Panc1 (cell line): Measurements from ENCODE around the gene BTBD2. TPM values are rescaled to one million over a fixed set of nuclear protein-coding genes. Genes with fewer than 3 reads are reported as not detected.

Experiments used
- ATAC-seq: fragments of 200-7000 bp; cut with Tn5 transposase; 2 replicates; pipeline ENCODE4 v1.9.1; 2020; ENCODE audit warnings: mild to moderate bottlenecking, moderate library complexity
- BruUV-seq: library from RNA; stranded (reverse); fragments of 400-500 nt; replicated peaks from 2 replicates; lab custom pipeline; 2021; lab: Mats Ljungman, UMichigan
- CTCF ChIA-PET: fragments of 300-600 bp; sonication (Branson Sonifier 250); formaldehyde crosslinking; loops from one replicate; lab custom pipeline; 2022; ENCODE audit warnings: antibody characterized with exemption; lab: Charles Lee
- POLR2A ChIA-PET: fragments of 300-600 bp; sonication (Branson Sonifier 250); formaldehyde crosslinking; loops from one replicate; lab custom pipeline; 2022; ENCODE audit warnings: antibody characterized with exemption; lab: Charles Lee
- DNase-seq: peaks from one replicate; pipeline ENCODE4 v3.0.0-alpha.2; 2010; ENCODE audit warnings: low read depth, low spot score
- H3K27ac ChIP-seq: 2 replicates; pipeline ENCODE4 v1.5.1; 2011; ENCODE audit warnings: mild to moderate bottlenecking, low read length, inconsistent platforms
- H3K27me3 ChIP-seq: fragments of 200-500 bp; sonication (Bioruptor generic); 2 replicates; pipeline ENCODE4 v1.6.0; 2014; ENCODE audit warnings: low read length, inconsistent platforms; ENCODE audit not compliant: control insufficient read depth, insufficient read depth
- H3K36me3 ChIP-seq: fragments of 200-500 bp; sonication (Bioruptor generic); 2 replicates; pipeline ENCODE4 v1.5.1; 2014; ENCODE audit warnings: inconsistent platforms, mild to moderate bottlenecking, low read length, moderate library complexity; ENCODE audit not compliant: control insufficient read depth, insufficient read depth
- H3K4me1 ChIP-seq: 2 replicates; pipeline ENCODE4 v1.5.1; 2011; ENCODE audit warnings: inconsistent platforms, mild to moderate bottlenecking, low read length, moderate library complexity; ENCODE audit not compliant: control insufficient read depth, insufficient read depth
- H3K4me3 ChIP-seq, 2 experiments: 2 replicates each; pipeline ENCODE4 v1.5.1; 2011 to 2012; ENCODE audit warnings: low read depth in 2 of 2, low read length in 2 of 2, mild to moderate bottlenecking in 2 of 2, inconsistent platforms in 1 of 2, moderate library complexity in 1 of 2
- H3K9me3 ChIP-seq: fragments of 200-500 bp; sonication (Bioruptor generic); 2 replicates; pipeline ENCODE4 v1.5.1; 2014; ENCODE audit warnings: low read depth, mild to moderate bottlenecking, inconsistent platforms, low read length, moderate library complexity; ENCODE audit not compliant: control insufficient read depth, insufficient read depth
- CTCF ChIP-seq: fragments of 450-650 bp; IDR thresholded peaks from 2 replicates; pipeline ENCODE4 v1.5.1; 2017; ENCODE audit warnings: mild to moderate bottlenecking
- POLR2AphosphoS5 ChIP-seq: IDR thresholded peaks from 2 replicates; pipeline ENCODE4 v1.6.1; 2012; ENCODE audit warnings: mild to moderate bottlenecking, low read depth, low read length, moderate library complexity
- SIN3A ChIP-seq: IDR thresholded peaks from 2 replicates; pipeline ENCODE4 v1.6.1; 2012; ENCODE audit warnings: low read depth, mild to moderate bottlenecking, low read length, moderate library complexity, borderline replicate concordance; ENCODE audit not compliant: insufficient read depth
- TCF7L2 ChIP-seq: IDR thresholded peaks from 2 replicates; pipeline ENCODE4 v1.6.1; 2011; ENCODE audit warnings: mild to moderate bottlenecking, low read depth, low read length, inconsistent platforms
- in situ Hi-C: cut with HindIII; loops from 2 replicates; pipeline ENCODE4 v1.10.0; 2016; ENCODE audit warnings: low sequenced_read_pairs, low pct_unique_long_range_greater_than_20kb
- intact Hi-C: fragments of 100-400 bp; cut with micrococcal nuclease; formaldehyde crosslinking; loops from one replicate; pipeline ENCODE4 v1.10.0; 2022; ENCODE audit not compliant: unreplicated experiment
- total RNA-seq: library from RNA; stranded (reverse); gene quantifications from one replicate; pipeline ENCODE4 v1.2.1, GENCODE V29; 2021; ENCODE audit not compliant: unreplicated experiment
- TF ChIP-seq, protein P1 (sequence below), 2 experiments: IDR thresholded peaks; 2 replicates each; pipeline ENCODE4 v1.6.1; 2011 to 2012; ENCODE audit warnings: low read depth in 2 of 2, control low read depth in 1 of 2, low read length in 1 of 2, mild to moderate bottlenecking in 1 of 2, moderate library complexity in 1 of 2; ENCODE audit not compliant: insufficient read depth in 1 of 2

Gene BTBD2
- total RNA-seq, 1 experiment from 2014 or later: 59.6 TPM

DNA sequence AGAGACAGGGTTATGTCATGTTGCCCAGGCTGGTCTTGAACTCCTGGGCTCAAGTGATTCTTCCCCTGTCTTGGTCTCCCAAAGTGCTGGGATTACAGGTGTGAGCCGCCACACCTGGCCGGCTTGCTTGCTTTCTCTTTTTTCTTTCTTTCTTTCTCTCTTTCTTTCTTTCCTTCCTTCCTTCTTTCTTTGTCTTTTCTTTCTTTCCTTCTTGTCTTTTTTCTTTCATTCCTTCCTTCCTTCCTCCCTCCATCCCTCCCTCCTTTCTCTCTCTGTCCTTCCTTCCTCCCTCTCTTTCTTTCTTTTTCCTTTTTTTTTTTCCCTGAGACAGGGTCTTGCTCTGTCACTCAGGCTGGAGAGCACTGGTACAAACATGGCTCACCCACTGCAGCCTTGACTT lies 6.8 kb upstream of the BTBD2 start:
- no peak for DNase-seq
- intact Hi-C loops (loop anchor here (5.0 kb wide), 1 partner anchor 45 kb away; no protein-coding TSS in a partner anchor), in situ Hi-C loops (no loop called here)
- Histone ChIP-seq H3K36me3 (no peaks in the 10 kb centered on the region), H3K27ac (no peak overlapping the region), H3K27me3 (no peaks in the 10 kb centered on the region), H3K4me1 (no peaks in the 10 kb centered on the region), H3K4me3 (no peak overlapping the region), H3K9me3 (no peaks in the 10 kb centered on the region)
- no peak for ATAC-seq
- POLR2A ChIA-PET: no interaction called here
- CTCF ChIA-PET: no interaction called here
- no TSS peak for BruUV-seq
- TF ChIP-seq TCF7L2 (no peak), CTCF (no peak), POLR2AphosphoS5 (no peak), SIN3A (no peak)
- TF ChIP-seq, protein P1, sequence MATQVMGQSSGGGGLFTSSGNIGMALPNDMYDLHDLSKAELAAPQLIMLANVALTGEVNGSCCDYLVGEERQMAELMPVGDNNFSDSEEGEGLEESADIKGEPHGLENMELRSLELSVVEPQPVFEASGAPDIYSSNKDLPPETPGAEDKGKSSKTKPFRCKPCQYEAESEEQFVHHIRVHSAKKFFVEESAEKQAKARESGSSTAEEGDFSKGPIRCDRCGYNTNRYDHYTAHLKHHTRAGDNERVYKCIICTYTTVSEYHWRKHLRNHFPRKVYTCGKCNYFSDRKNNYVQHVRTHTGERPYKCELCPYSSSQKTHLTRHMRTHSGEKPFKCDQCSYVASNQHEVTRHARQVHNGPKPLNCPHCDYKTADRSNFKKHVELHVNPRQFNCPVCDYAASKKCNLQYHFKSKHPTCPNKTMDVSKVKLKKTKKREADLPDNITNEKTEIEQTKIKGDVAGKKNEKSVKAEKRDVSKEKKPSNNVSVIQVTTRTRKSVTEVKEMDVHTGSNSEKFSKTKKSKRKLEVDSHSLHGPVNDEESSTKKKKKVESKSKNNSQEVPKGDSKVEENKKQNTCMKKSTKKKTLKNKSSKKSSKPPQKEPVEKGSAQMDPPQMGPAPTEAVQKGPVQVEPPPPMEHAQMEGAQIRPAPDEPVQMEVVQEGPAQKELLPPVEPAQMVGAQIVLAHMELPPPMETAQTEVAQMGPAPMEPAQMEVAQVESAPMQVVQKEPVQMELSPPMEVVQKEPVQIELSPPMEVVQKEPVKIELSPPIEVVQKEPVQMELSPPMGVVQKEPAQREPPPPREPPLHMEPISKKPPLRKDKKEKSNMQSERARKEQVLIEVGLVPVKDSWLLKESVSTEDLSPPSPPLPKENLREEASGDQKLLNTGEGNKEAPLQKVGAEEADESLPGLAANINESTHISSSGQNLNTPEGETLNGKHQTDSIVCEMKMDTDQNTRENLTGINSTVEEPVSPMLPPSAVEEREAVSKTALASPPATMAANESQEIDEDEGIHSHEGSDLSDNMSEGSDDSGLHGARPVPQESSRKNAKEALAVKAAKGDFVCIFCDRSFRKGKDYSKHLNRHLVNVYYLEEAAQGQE (IDR thresholded peaks at IDR 0.05; ENCODE audit: insufficient read depth in 1 of 2, low read depth in 2 of 2, low read length in 1 of 2): no peak

- ChIA-PET POLR2A (no interaction called here), CTCF (no interaction called here)
- Histone ChIP-seq H3K9me3 (no peaks in the 10 kb centered on the region), H3K36me3 (no peaks in the 10 kb centered on the region), H3K4me1 (no peaks in the 10 kb centered on the region), H3K27ac (no peak overlapping the region), H3K27me3 (no peaks in the 10 kb centered on the region), H3K4me3 (no peak overlapping the region)
- intact Hi-C loops: loop anchor here (5.0 kb wide), 1 partner anchor 46 kb away; no protein-coding TSS in a partner anchor
- DNase-seq (no peak), ATAC-seq (no peak)
- TF ChIP-seq, protein P1 (IDR thresholded peaks at IDR 0.05; ENCODE audit: insufficient read depth in 1 of 2, low read depth in 2 of 2, low read length in 1 of 2): no peak
- BruUV-seq: no TSS peak
- in situ Hi-C loops: no loop called here
These were observed 6.1 kb upstream of the BTBD2 start for GRCh38 chr19:2021453-2022140.
